ENCODE measurements around the gene FADD.

Gene FADD

GRCh38 chr11:70240337-70240736 is 37.2 kb downstream of the FADD start:
- no peak for DNase-seq (ENCODE audit: low read depth)
- no peak overlapping the region for H3K4me3 ChIP-seq (ENCODE audit: low read length)
- no peak for TF ChIP-seq CTCF (conservative IDR thresholded peaks at IDR 0.05; ENCODE audit: low read depth, low read length)

GRCh38 chr11:70241709-70242108 is 38.6 kb downstream of the FADD start:
- no peak for TF ChIP-seq CTCF (conservative IDR thresholded peaks at IDR 0.05; ENCODE audit: low read depth, low read length)
- H3K4me3 ChIP-seq (ENCODE audit: low read length) = no peak overlapping the region
- no peak for DNase-seq (ENCODE audit: low read depth)

- H3K4me3 ChIP-seq (ENCODE audit: low read length) = no peak overlapping the region
- no peak for TF ChIP-seq CTCF (conservative IDR thresholded peaks at IDR 0.05; ENCODE audit: low read depth, low read length)
- no peak for DNase-seq (ENCODE audit: low read depth)
These were observed 39.8 kb downstream of the FADD start for GRCh38 chr11:70242885-70243284.

GRCh38 chr11:70243912-70244652 is 41.0 kb downstream of the FADD start:
- H3K4me3 ChIP-seq (ENCODE audit: low read length) = no peak overlapping the region
- DNase-seq (ENCODE audit: low read depth) = no peak
- no peak for TF ChIP-seq CTCF (conservative IDR thresholded peaks at IDR 0.05; ENCODE audit: low read depth, low read length)

- DNase-seq (ENCODE audit: low read depth) = peak; percentile 64
- no peak for TF ChIP-seq CTCF (conservative IDR thresholded peaks at IDR 0.05; ENCODE audit: low read depth, low read length)
- no peak overlapping the region for H3K4me3 ChIP-seq (ENCODE audit: low read length)
These were observed 41.6 kb downstream of the FADD start for GRCh38 chr11:70244698-70245097.

- no peak for TF ChIP-seq CTCF (conservative IDR thresholded peaks at IDR 0.05; ENCODE audit: low read depth, low read length)
- DNase-seq (ENCODE audit: low read depth) = no peak
- no peak overlapping the region for H3K4me3 ChIP-seq (ENCODE audit: low read length)
These were observed 43.1 kb downstream of the FADD start for GRCh38 chr11:70246196-70246595.

GRCh38 chr11:70247042-70247709 is 44.1 kb downstream of the FADD start:
- TF ChIP-seq CTCF (conservative IDR thresholded peaks at IDR 0.05; ENCODE audit: low read depth, low read length) = no peak
- H3K4me3 ChIP-seq (ENCODE audit: low read length) = no peak overlapping the region
- DNase-seq (ENCODE audit: low read depth) = no peak
